GM12878 (cell line): ENCODE data around the gene POLR1G. TPM values are rescaled to one million over a fixed set of nuclear protein-coding genes. Genes with fewer than 3 reads are reported as not detected.

Source experiments
- ATAC-seq: fragments of 200-7000 bp; cut with Tn5 transposase; 3 replicates; pipeline ENCODE4 v1.9.1; 2020; ENCODE audit warnings: mild to moderate bottlenecking, moderate library complexity
- BruUV-seq: library from RNA; stranded (reverse); fragments of 400-500 nt; replicated peaks from 2 replicates; lab custom pipeline; 2021; lab: Mats Ljungman, UMichigan
- CTCF ChIA-PET: fragments of 300-600 bp; sonication (Branson Sonifier 250); formaldehyde crosslinking; extraction: SDS; loops from one replicate; lab custom pipeline; 2021; ENCODE audit warnings: inconsistent platforms; lab: Yijun Ruan, JAX
- POLR2A ChIA-PET: fragments of 350-600 bp; formaldehyde crosslinking; extraction: SDS; loops from one replicate; lab custom pipeline; 2021; ENCODE audit warnings: inconsistent platforms; lab: Charles Lee
- RAD21 ChIA-PET: fragments of 300-600 bp; sonication (Branson Sonifier 250); formaldehyde crosslinking; loops from one replicate; lab custom pipeline; 2023; ENCODE audit warnings: antibody characterized with exemption; ENCODE audit not compliant: unreplicated experiment; lab: Charles Lee
- SMC1A ChIA-PET: fragments of 300-600 bp; sonication (Branson Sonifier 250); formaldehyde crosslinking; loops from one replicate; lab custom pipeline; 2023; ENCODE audit not compliant: unreplicated experiment, uncharacterized antibody; lab: Charles Lee
- DNase-seq: peaks from one replicate; pipeline ENCODE4 v3.0.0-alpha.2; 2011; ENCODE audit warnings: low read depth, low spot score
- FAIRE-seq: peaks from 3 replicates; lab custom pipeline; 2011; peaks lifted over from hg19 to GRCh38; lab: Jason Lieb, UNC
- H2AFZ ChIP-seq: 2 replicates; pipeline ENCODE4 v1.6.0; 2011; ENCODE audit warnings: low read depth, low read length, control low read depth; ENCODE audit not compliant: control insufficient read depth
- H3K27ac ChIP-seq: 2 replicates; pipeline ENCODE4 v1.5.1; 2011; ENCODE audit warnings: control low read depth; ENCODE audit not compliant: control insufficient read depth, insufficient read depth
- H3K27me3 ChIP-seq, 2 experiments: replicated peaks in 1 of 2; 2 replicates each; pipeline versions ENCODE4 v1.6.0 to v1.6.1; 2011; ENCODE audit warnings: low read length in 1 of 2; ENCODE audit not compliant: control insufficient read depth in 2 of 2, insufficient read depth in 2 of 2
- H3K36me3 ChIP-seq, 2 experiments: 2 replicates each; pipeline ENCODE4 v1.5.1; 2011; ENCODE audit warnings: low read length in 1 of 2; ENCODE audit not compliant: control insufficient read depth in 2 of 2, insufficient read depth in 2 of 2
- H3K4me1 ChIP-seq: 2 replicates; pipeline ENCODE4 v1.6.1; 2011; ENCODE audit warnings: mild to moderate bottlenecking, low read length, moderate library complexity, mixed read lengths; ENCODE audit not compliant: control insufficient read depth, insufficient read depth
- H3K4me2 ChIP-seq: 2 replicates; pipeline ENCODE4 v1.6.0; 2011; ENCODE audit warnings: control low read depth; ENCODE audit not compliant: control insufficient read depth, insufficient read depth
- H3K4me3 ChIP-seq: fragments of 200-600 bp; sonication (generic); 2 replicates; pipeline ENCODE4 v1.5.1; 2016
- H3K79me2 ChIP-seq: 2 replicates; pipeline ENCODE4 v1.6.0; 2011; ENCODE audit warnings: low read length; ENCODE audit not compliant: control insufficient read depth, insufficient read depth
- H3K9ac ChIP-seq: 2 replicates; pipeline ENCODE4 v1.8.0; 2011; ENCODE audit warnings: low read length, control low read depth, mixed read lengths; ENCODE audit not compliant: control insufficient read depth, insufficient read depth
- H3K9me3 ChIP-seq: replicated peaks from 3 replicates; pipeline ENCODE4 v1.5.1; 2011; ENCODE audit warnings: mild to moderate bottlenecking, low read length; ENCODE audit not compliant: control insufficient read depth, insufficient read depth
- H4K20me1 ChIP-seq: 2 replicates; pipeline ENCODE4 v1.6.0; 2011; ENCODE audit not compliant: control insufficient read depth, insufficient read depth
- BCLAF1 ChIP-seq: fragments of 450-650 bp; IDR thresholded peaks from 2 replicates; pipeline ENCODE4 v1.6.1; 2017; ENCODE audit warnings: antibody characterized with exemption, mild to moderate bottlenecking, moderate library complexity
- NBN ChIP-seq: fragments of 450-650 bp; IDR thresholded peaks from 2 replicates; pipeline ENCODE4 v1.6.1; 2016
- NRF1 ChIP-seq: conservative IDR thresholded peaks from 2 replicates; pipeline ENCODE4 v1.6.1; 2011; ENCODE audit warnings: mild to moderate bottlenecking, low read depth, low read length, improper control_type of control experiment
- POLR2A ChIP-seq: IDR thresholded peaks from 2 replicates; pipeline ENCODE4 v1.6.1; 2011; ENCODE audit warnings: low read depth, mild to moderate bottlenecking, low read length
- ZBTB11 ChIP-seq: fragments of 450-650 bp; formaldehyde crosslinking; IDR thresholded peaks from 2 replicates; pipeline ENCODE4 v1.5.0; 2022; ENCODE audit warnings: mild to moderate bottlenecking, missing genetic modification characterization
- WGBS: methylation state at CpG from one replicate; pipeline ENCODE4 v1.1.6; 2016; ENCODE audit warnings: low lambda C conversion rate; ENCODE audit not compliant: insufficient replicate concordance, insufficient coverage; ENCODE audit errors: missing lambda C conversion rate; 5-methylcytosine and 5-hydroxymethylcytosine counted together
- in situ Hi-C: fragments of 300-500 bp; cut with MboI; formaldehyde crosslinking; loops from 9 replicates; pipeline ENCODE4 v1.14.3; 2018; ENCODE audit warnings: mixed read lengths
- intact Hi-C: fragments of 100-400 bp; cut with micrococcal nuclease; formaldehyde crosslinking; loops from one replicate; pipeline ENCODE4 v1.14.2; 2022; ENCODE audit not compliant: unreplicated experiment
- polyA plus RNA-seq, 11 experiments: library from polyadenylated mRNA; depleted of rRNA in 4 of 11; unstranded in 6 of 11; stranded (reverse) in 5 of 11; fragments of >200 nt; fragmentation: Nextera tagmentation in 4 of 11; fragmentation: Illumina TruSeq in 1 of 11; extraction: Ambion mirVana in 4 of 11; extraction: Trizol in 1 of 11; gene quantifications; 1 replicate in 1 of 11; 2 replicates in 10 of 11; pipeline versions ENCODE4 v1.2.1 to v1.2.3, GENCODE V29; 2011 to 2016; ENCODE audit warnings: inconsistent platforms in 2 of 11, missing spikeins in 2 of 11, low read depth in 1 of 11
- total RNA-seq, 4 experiments: library from RNA; depleted of rRNA in 3 of 4; stranded (reverse); fragments of >200 nt in 3 of 4; fragmentation: Illumina TruSeq in 1 of 4; extraction: Trizol in 1 of 4; gene quantifications; 2 replicates each; pipeline versions ENCODE4 v1.2.1 to v1.2.3, GENCODE V29; 2013 to 2021

The POLR1G gene
- total and polyA plus RNA-seq, 10 of the 15 experiments (the other 5 are each of a cell fraction or from before 2014, with no cell fraction given) = 2.0 to 30.9 (median 20.5) TPM

GRCh38 chr19:45362291-45362690, 44.2 kb upstream of the POLR1G start:
- BruUV-seq = no TSS peak
- TF ChIP-seq BCLAF1 (no peak), NRF1 (no peak), ZBTB11 (CRISPR knock-in tag) (no peak), POLR2A (peak; percentile 17; the same call in 1 of the 2 replicates), NBN (no peak)
- POLR2A ChIA-PET = no interaction called here
- peaks cover 0 to 5% of the 10 kb centered on the region in 2 experiments; a peak in 2 of 4 replicates for H3K36me3 ChIP-seq
- CTCF ChIA-PET = no interaction called here
- in situ Hi-C loops = no loop called here
- no peaks in the 10 kb centered on the region for H3K79me2 ChIP-seq
- FAIRE-seq (no peak), DNase-seq (no peak), ATAC-seq (no peak)
- no peak overlapping the region for H3K27ac ChIP-seq
- intact Hi-C loops = no loop called here
- H3K27me3 ChIP-seq = no peaks in the 10 kb centered on the region
- H3K4me2 ChIP-seq = no peak overlapping the region
- RAD21 ChIA-PET = no interaction called here
- no peaks in the 10 kb centered on the region for H3K9me3 ChIP-seq
- no peak overlapping the region for H3K4me3 ChIP-seq
- SMC1A ChIA-PET = no interaction called here
- H3K4me1 ChIP-seq = no peaks in the 10 kb centered on the region
- WGBS = 90% methylated on average over 16 of the region's 16 CpGs
- no peaks in the 10 kb centered on the region for H4K20me1 ChIP-seq
- no peak overlapping the region for H2AFZ ChIP-seq
- H3K9ac ChIP-seq = no peak overlapping the region
